H7 (cell line): Measurements from ENCODE around the gene WT1. TPM values are rescaled to one million over a fixed set of nuclear protein-coding genes. Genes with fewer than 3 reads are reported as not detected.

Experiments used
- DNase-seq: peaks from one replicate; pipeline ENCODE4 v3.0.0; 2012
- H3K27me3 ChIP-seq: 2 replicates; pipeline ENCODE4 v1.6.0; 2011; ENCODE audit warnings: mild to moderate bottlenecking, low read length; ENCODE audit not compliant: control insufficient read depth, insufficient read depth
- H3K36me3 ChIP-seq: replicated peaks from 2 replicates; pipeline ENCODE4 v1.5.1; 2011; ENCODE audit warnings: low read length; ENCODE audit not compliant: control insufficient read depth, insufficient read depth
- H3K4me3 ChIP-seq: 2 replicates; pipeline ENCODE4 v1.5.1; 2011; ENCODE audit warnings: low read depth, mild to moderate bottlenecking, control low read depth, low read length, moderate library complexity; ENCODE audit not compliant: insufficient read depth
- total RNA-seq: library from RNA; depleted of rRNA; stranded (reverse); fragments of >200 nt; shearing (Covaris generic); gene quantifications from 2 replicates; pipeline ENCODE4 v1.2.3, GENCODE V29; 2014

WT1 gene
- total RNA-seq, 1 experiment from 2014 or later: 0.10 TPM

- Histone ChIP-seq H3K27me3 (peaks cover 20% of the 10 kb centered on the region), H3K4me3 (no peak overlapping the region), H3K36me3 (no peaks in the 10 kb centered on the region)
- no peak for DNase-seq
Observed at GRCh38 chr11:32421992-32422391, 13.3 kb downstream of the WT1 start.

- H3K27me3 ChIP-seq: peaks cover 12% of the 10 kb centered on the region
- no peaks in the 10 kb centered on the region for H3K36me3 ChIP-seq
- H3K4me3 ChIP-seq: no peak overlapping the region
- no peak for DNase-seq
Observed at GRCh38 chr11:32420937-32421901, 14.1 kb downstream of the WT1 start.

DNA sequence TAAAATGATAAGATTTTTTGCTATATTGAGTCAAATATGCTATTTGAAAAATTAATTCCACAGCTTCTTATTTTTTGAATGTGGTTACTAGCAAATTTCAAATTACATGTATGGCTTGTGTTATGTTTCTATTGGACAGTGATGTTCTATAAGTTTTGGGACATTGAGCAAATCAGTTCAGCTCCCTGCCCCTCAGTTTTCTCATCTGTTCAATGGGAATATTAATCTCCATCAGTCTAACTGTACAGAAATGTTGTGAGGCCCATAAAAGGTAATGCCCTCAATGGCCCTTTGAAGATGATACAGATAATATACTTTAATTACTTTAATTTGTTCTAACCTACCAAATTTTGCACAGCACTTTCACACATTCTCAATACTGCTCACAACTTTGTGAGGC, 15.2 kb downstream of the WT1 start:
- no peak overlapping the region for H3K4me3 ChIP-seq

GRCh38 chr11:32418836-32419235, 16.5 kb downstream of the WT1 start:
- no peaks in the 10 kb centered on the region; the same call in 1 of the 2 replicates for H3K27me3 ChIP-seq
- H3K36me3 ChIP-seq: no peaks in the 10 kb centered on the region
- H3K4me3 ChIP-seq: no peak overlapping the region
- no peak for DNase-seq

More for the DNA sequence above, 15.2 kb downstream of the WT1 start:
- no peaks in the 10 kb centered on the region for H3K36me3 ChIP-seq
- DNase-seq: no peak
- peaks cover 1% of the 10 kb centered on the region for H3K27me3 ChIP-seq

GRCh38 chr11:32417806-32418205, 17.5 kb downstream of the WT1 start:
- Histone ChIP-seq H3K36me3 (no peaks in the 10 kb centered on the region), H3K27me3 (no peaks in the 10 kb centered on the region), H3K4me3 (no peak overlapping the region)
- DNase-seq: no peak

DNA sequence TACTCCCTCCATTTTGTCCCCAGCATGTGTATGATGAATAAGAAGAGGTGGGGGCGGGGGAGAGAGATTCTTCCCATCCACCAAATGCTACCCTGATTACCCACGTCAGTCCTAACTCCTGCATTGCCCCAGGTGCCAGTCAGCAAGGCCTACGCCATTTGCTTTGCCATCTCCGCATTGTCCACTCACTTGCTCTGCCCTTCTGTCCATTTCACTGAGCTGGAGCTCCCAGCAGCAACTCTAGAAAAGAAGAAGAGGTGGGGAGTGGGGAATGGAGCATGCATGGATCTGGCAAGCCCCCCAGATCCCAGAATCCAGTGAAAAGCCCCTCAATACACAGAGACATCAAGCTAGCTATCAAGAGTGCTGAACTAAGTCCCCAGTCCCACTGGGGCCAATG, 19.0 kb downstream of the WT1 start:
- Histone ChIP-seq H3K4me3 (no peak overlapping the region), H3K36me3 (no peaks in the 10 kb centered on the region)
- DNase-seq: no peak

DNA sequence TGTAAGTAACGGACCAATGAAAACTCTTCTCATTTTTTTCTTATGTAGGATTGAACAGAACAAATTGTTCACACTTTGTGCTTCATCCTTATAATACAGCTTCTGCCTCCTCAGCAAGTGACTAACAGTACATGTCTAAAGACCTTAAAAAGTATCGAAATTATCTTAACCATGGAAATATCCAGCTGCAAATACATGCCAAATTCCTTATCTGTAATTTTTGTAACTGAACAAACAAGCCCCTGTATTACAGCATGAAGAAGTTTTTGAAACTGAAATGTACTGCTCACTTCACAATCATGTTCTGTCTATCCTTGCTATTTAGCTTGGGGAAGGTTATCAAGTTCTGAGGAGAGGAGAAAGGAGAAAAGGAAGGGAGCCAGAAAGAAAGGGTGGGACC, 20.4 kb downstream of the WT1 start:
- Histone ChIP-seq H3K4me3 (no peak overlapping the region), H3K36me3 (no peaks in the 10 kb centered on the region), H3K27me3 (no peaks in the 10 kb centered on the region)
- no peak for DNase-seq

More for the DNA sequence above, 19.0 kb downstream of the WT1 start:
- H3K27me3 ChIP-seq: no peaks in the 10 kb centered on the region

DNA sequence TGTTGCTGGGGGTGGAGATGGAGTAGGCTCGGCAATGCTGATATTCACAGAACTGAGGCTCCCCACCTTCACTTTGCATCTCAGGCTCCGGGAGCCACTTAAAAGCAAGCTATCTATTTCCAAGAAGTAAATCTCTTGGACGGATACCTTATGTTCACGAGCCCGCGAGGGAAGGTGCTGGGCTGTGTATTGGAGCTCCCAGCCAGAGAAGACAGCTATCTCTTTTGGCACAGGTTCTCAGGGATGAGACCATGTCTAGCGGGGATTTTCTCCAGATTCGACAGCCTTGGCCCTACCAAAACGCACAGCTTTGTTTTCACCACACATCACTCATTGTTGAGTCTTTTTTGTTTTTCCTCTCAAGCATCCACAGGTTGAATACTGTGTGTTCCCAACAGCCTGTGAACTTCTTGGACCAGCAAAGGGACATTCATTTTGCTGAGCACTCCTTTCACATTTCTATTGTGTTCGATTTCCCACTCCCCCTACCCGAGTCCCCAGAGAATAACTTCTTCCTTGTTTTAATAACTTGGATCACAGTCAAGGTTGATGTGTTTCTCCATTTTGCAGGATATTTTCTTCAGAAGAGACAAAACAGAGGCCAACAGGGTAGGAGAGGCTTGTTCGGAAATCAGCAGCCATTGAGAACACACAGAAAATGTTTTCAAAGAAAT, 23.3 kb downstream of the WT1 start:
- no peak for DNase-seq
- no peaks in the 10 kb centered on the region for H3K27me3 ChIP-seq
- H3K36me3 ChIP-seq: no peaks in the 10 kb centered on the region
- H3K4me3 ChIP-seq: no peak overlapping the region

DNA sequence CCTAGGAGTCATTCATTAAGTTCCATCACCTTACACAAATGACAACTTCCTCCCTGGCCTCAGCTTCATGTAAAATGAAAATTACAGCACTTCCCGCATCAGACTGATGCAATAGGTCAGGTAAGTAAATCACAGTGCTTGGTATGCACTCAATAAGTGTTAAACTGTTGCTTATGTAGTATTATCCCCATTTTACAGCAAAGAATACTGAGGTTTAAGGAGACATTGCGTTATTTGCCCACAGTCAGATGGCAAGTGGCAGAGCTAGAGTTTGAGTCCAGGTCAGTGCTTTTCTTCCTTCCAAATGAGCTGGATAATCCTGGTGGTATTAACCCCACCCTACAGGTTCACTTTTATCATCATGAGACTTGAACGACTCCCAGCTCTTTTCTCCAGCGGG, 29.7 kb downstream of the WT1 start:
- Histone ChIP-seq H3K36me3 (no peaks in the 10 kb centered on the region), H3K4me3 (no peak overlapping the region), H3K27me3 (no peaks in the 10 kb centered on the region)
- DNase-seq: no peak

GRCh38 chr11:32402836-32403235, 32.5 kb downstream of the WT1 start:
- peaks cover 2% of the 10 kb centered on the region; the same call in 1 of the 2 replicates for H3K27me3 ChIP-seq
- no peak for DNase-seq
- H3K4me3 ChIP-seq: no peak overlapping the region
- H3K36me3 ChIP-seq: no peaks in the 10 kb centered on the region

DNA sequence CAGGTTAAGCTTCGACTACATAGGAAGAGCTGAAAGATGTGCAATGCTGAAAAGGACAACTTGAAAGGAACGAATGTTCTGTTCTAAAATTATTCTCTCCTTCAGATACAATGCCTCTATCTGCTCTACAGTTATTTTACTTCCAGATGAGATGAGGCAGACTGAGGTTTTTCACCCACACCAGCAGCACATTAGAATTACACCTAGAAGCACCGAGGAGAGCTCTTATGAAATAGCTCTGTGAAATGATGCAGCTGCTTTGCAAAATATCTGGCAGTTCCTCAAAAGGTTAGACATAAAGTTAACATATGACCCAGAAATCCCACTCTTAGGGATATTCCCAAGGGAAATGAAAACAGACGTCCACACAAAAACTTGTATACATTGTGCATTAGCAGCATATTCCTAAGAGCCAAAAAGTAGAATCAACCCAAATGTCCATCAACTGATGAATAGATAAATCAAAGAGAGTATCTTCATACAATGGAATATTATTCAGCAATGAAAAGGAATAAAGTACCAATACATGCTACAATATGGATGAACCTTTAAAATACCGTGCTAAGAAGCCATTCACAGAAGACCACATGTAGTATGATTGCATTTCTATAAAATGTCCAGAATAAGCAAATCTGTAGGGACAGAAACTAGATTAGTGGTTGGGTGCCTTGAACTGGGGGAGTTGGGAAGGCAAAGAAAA, 34.5 kb downstream of the WT1 start:
- Histone ChIP-seq H3K27me3 (peaks cover 2% of the 10 kb centered on the region; the same call in 1 of the 2 replicates), H3K4me3 (no peak overlapping the region), H3K36me3 (no peaks in the 10 kb centered on the region)
- no peak for DNase-seq

GRCh38 chr11:32400196-32400595, 35.1 kb downstream of the WT1 start:
- no peaks in the 10 kb centered on the region for H3K36me3 ChIP-seq
- H3K4me3 ChIP-seq: no peak overlapping the region; the same call in 1 of the 2 replicates
- peak; percentile 32 for DNase-seq
- H3K27me3 ChIP-seq: peaks cover 2% of the 10 kb centered on the region; the same call in 1 of the 2 replicates

DNA sequence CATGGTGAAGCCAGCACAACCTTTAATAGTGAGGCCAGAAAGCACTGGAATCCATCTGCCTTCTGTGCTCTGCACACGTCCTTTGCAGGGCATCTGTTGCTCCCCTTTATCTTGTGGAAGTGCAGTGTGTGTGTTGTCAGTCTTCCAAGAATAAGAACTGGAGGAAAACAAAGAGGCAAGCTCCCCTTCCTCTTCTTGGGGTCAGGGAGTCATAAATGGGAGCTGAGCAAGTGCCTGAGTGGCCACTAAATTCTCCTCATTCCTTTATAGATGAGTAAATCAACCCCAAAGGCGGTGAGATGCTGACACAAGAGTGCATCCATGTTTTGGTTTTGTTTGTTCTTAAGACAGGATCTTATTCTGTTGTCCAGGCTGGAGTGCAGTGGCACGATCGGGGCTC, 38.3 kb downstream of the WT1 start:
- peaks cover 2% of the 10 kb centered on the region for H3K27me3 ChIP-seq
- no peaks in the 10 kb centered on the region for H3K36me3 ChIP-seq
- no peak overlapping the region for H3K4me3 ChIP-seq
- DNase-seq: no peak

DNA sequence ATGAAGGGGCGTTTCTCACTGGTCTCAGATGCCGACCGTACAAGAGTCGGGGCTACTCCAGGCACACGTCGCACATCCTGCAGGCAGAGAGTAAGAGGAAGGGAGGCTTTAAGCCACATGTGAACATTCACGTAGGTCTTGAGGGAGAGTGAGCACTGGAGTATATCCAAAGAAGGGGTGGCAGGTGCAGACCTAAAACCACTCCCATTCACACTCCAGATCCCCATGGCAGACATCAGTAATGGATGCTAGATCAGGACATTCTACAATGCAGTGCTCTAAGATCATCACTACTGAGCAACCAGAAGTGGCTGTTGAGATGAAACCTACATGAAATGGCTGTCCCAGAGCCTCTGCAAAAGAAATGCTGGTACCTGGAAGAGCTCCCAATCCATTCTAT, 39.0 kb downstream of the WT1 start:
- no peak for DNase-seq
- H3K36me3 ChIP-seq: no peaks in the 10 kb centered on the region
- peaks cover 2% of the 10 kb centered on the region for H3K27me3 ChIP-seq

More for the DNA sequence above, 39.0 kb downstream of the WT1 start:
- no peak overlapping the region for H3K4me3 ChIP-seq
